H1 (cell line): ENCODE data around the gene SLC15A1. TPM values are rescaled to one million over a fixed set of nuclear protein-coding genes. Genes with fewer than 3 reads are reported as not detected.

Experiments used
- CTCF ChIA-PET: fragments of 300-600 bp; sonication (Branson Sonifier 250); formaldehyde crosslinking; loops from one replicate; lab custom pipeline; 2021; ENCODE audit not compliant: partially characterized antibody; lab: Charles Lee
- POLR2A ChIA-PET: fragments of 300-600 bp; sonication (Branson Sonifier 250); formaldehyde crosslinking; loops from one replicate; lab custom pipeline; 2021; ENCODE audit warnings: inconsistent platforms; ENCODE audit not compliant: partially characterized antibody; lab: Charles Lee
- DNase-seq, 2 experiments: peaks; one replicate each; pipeline versions ENCODE4 v3.0.0 to v3.0.0-alpha.2; 2010 to 2022; ENCODE audit warnings: low spot score in 2 of 2, low read depth in 1 of 2, mixed read lengths in 1 of 2
- FAIRE-seq: peaks from 2 replicates; lab custom pipeline; 2011; peaks lifted over from hg19 to GRCh38; lab: Jason Lieb, UNC
- H2AFZ ChIP-seq: 2 replicates; pipeline ENCODE4 v1.8.1; 2012; ENCODE audit warnings: low read length, inconsistent platforms
- H2AK5ac ChIP-seq: 2 replicates; pipeline ENCODE4 v1.6.1; 2013; ENCODE audit warnings: low read depth, low read length
- H2BK120ac ChIP-seq: replicated peaks from 2 replicates; pipeline ENCODE3; 2013; ENCODE audit warnings: low read depth, low read length, inconsistent platforms
- H2BK12ac ChIP-seq: 2 replicates; pipeline ENCODE4 v1.6.1; 2013; ENCODE audit warnings: low read depth, low read length
- H2BK15ac ChIP-seq: 2 replicates; pipeline ENCODE4 v1.6.1; 2013; ENCODE audit warnings: low read length
- H2BK20ac ChIP-seq: 2 replicates; pipeline ENCODE4 v1.6.1; 2013; ENCODE audit warnings: low read length
- H2BK5ac ChIP-seq: 2 replicates; pipeline ENCODE4 v1.6.1; 2013; ENCODE audit warnings: low read depth, low read length
- H3K14ac ChIP-seq: 2 replicates; pipeline ENCODE4 v1.6.1; 2013; ENCODE audit warnings: inconsistent platforms; ENCODE audit not compliant: insufficient read length
- H3K18ac ChIP-seq: 2 replicates; pipeline ENCODE4 v1.6.1; 2013; ENCODE audit warnings: low read length; ENCODE audit errors: extremely low read depth
- H3K23ac ChIP-seq: 2 replicates; pipeline ENCODE4 v1.6.1; 2013; ENCODE audit warnings: inconsistent platforms; ENCODE audit not compliant: insufficient read length
- H3K23me2 ChIP-seq: 2 replicates; pipeline ENCODE4 v1.6.1; 2013; ENCODE audit warnings: low read depth, low read length
- H3K27ac ChIP-seq: 2 replicates; pipeline ENCODE4 v1.6.1; 2011; ENCODE audit warnings: low read depth, low read length, inconsistent platforms
- H3K27me3 ChIP-seq, 4 experiments: replicated peaks in 1 of 4; 1 replicate in 1 of 4; 2 replicates in 3 of 4; pipeline versions ENCODE4 v1.6.1 to v1.8.1; 2011 to 2013; ENCODE audit warnings: low read length in 3 of 4, mild to moderate bottlenecking in 3 of 4, inconsistent platforms in 2 of 4, mixed read lengths in 2 of 4, moderate library complexity in 1 of 4; ENCODE audit not compliant: control insufficient read depth in 3 of 4, insufficient read depth in 3 of 4; ENCODE audit errors: extremely low read depth in 1 of 4
- H3K36me3 ChIP-seq, 4 experiments: 2 replicates each; pipeline versions ENCODE4 v1.6.1 to v1.8.1; 2011 to 2013; ENCODE audit warnings: mild to moderate bottlenecking in 4 of 4, low read length in 3 of 4, moderate library complexity in 2 of 4, control low read depth in 1 of 4, inconsistent platforms in 1 of 4; ENCODE audit not compliant: insufficient read depth in 4 of 4, control insufficient read depth in 2 of 4
- H3K4ac ChIP-seq: replicated peaks from 2 replicates; pipeline ENCODE3; 2013; ENCODE audit warnings: low read length, low read depth, mixed read lengths, inconsistent platforms; ENCODE audit not compliant: insufficient read length
- H3K4me1 ChIP-seq, 4 experiments: replicated peaks in 1 of 4; 1 replicate in 1 of 4; 2 replicates in 3 of 4; pipeline versions ENCODE4 v1.6.1 to v1.8.1; 2011 to 2013; ENCODE audit warnings: low read length in 3 of 4, inconsistent platforms in 2 of 4, mixed read lengths in 1 of 4; ENCODE audit not compliant: insufficient read depth in 4 of 4, control insufficient read depth in 3 of 4
- H3K4me2 ChIP-seq, 2 experiments: 2 replicates each; pipeline versions ENCODE4 v1.6.1 to v1.8.1; 2011 to 2013; ENCODE audit warnings: low read depth in 2 of 2, low read length in 2 of 2, control low read depth in 1 of 2, inconsistent platforms in 1 of 2, mild to moderate bottlenecking in 1 of 2; ENCODE audit not compliant: insufficient read depth in 1 of 2
- H3K4me3 ChIP-seq, 4 experiments: fragments of 200-600, 300-600 bp in 1 of 4; sonication (generic), shearing (Covaris generic), sonication (Bioruptor Twin) in 1 of 4; 2 replicates each; pipeline versions ENCODE4 v1.5.1 to v1.8.1; 2011 to 2016; ENCODE audit warnings: low read length in 4 of 4, low read depth in 3 of 4, control low read depth in 2 of 4, inconsistent platforms in 2 of 4, mild to moderate bottlenecking in 2 of 4, mixed read lengths in 1 of 4, moderate library complexity in 1 of 4; ENCODE audit not compliant: insufficient read depth in 2 of 4; ENCODE audit errors: extremely low read depth in 1 of 4
- H3K56ac ChIP-seq: replicated peaks from 2 replicates; pipeline ENCODE3; 2013; ENCODE audit warnings: low read depth, mild to moderate bottlenecking, mixed read lengths, low read length, inconsistent platforms; ENCODE audit not compliant: insufficient read length
- H3K79me1 ChIP-seq: 2 replicates; pipeline ENCODE4 v1.6.1; 2013; ENCODE audit warnings: low read depth, low read length, control low read depth
- H3K79me2 ChIP-seq, 2 experiments: 2 replicates each; pipeline versions ENCODE4 v1.6.1 to v1.8.1; 2012 to 2013; ENCODE audit warnings: low read length in 2 of 2, mild to moderate bottlenecking in 2 of 2, inconsistent platforms in 1 of 2; ENCODE audit not compliant: insufficient read depth in 2 of 2, control insufficient read depth in 1 of 2
- H3K9ac ChIP-seq, 4 experiments: replicated peaks in 1 of 4; 1 replicate in 1 of 4; 2 replicates in 3 of 4; pipeline versions ENCODE4 v1.6.1 to v1.8.1; 2011 to 2013; ENCODE audit warnings: low read depth in 3 of 4, low read length in 3 of 4, control low read depth in 2 of 4, mild to moderate bottlenecking in 2 of 4, moderate library complexity in 2 of 4, inconsistent platforms in 1 of 4; ENCODE audit errors: extremely low read depth in 1 of 4
- H3K9me3 ChIP-seq, 2 experiments: 2 replicates each; pipeline versions ENCODE4 v1.6.1 to v1.8.1; 2012 to 2013; ENCODE audit warnings: mild to moderate bottlenecking in 2 of 2, moderate library complexity in 2 of 2, control low read depth in 1 of 2, inconsistent platforms in 1 of 2, low read depth in 1 of 2, low read length in 1 of 2, mixed read lengths in 1 of 2; ENCODE audit not compliant: insufficient read depth in 2 of 2
- H4K20me1 ChIP-seq, 2 experiments: replicated peaks in 1 of 2; 2 replicates each; pipeline versions ENCODE3 to v1.8.1; 2011 to 2013; ENCODE audit warnings: inconsistent platforms in 2 of 2, low read length in 2 of 2, mild to moderate bottlenecking in 1 of 2; ENCODE audit not compliant: insufficient read depth in 2 of 2, control insufficient read depth in 1 of 2
- H4K5ac ChIP-seq: 2 replicates; pipeline ENCODE4 v1.6.1; 2013; ENCODE audit warnings: low read length, low read depth, mixed read lengths, inconsistent platforms; ENCODE audit not compliant: insufficient read length
- H4K8ac ChIP-seq: 2 replicates; pipeline ENCODE4 v1.8.0; 2013; ENCODE audit warnings: mild to moderate bottlenecking, moderate library complexity, low read length, inconsistent platforms; ENCODE audit not compliant: insufficient read depth; ENCODE audit errors: extremely low read depth
- H4K91ac ChIP-seq: replicated peaks from 2 replicates; pipeline ENCODE3; 2013; ENCODE audit warnings: low read length, mixed read lengths, inconsistent platforms; ENCODE audit not compliant: insufficient read length
- BACH1 ChIP-seq: IDR thresholded peaks from 2 replicates; pipeline ENCODE4 v1.6.1; 2012; ENCODE audit warnings: low read length, improper control_type of control experiment
- CTBP2 ChIP-seq: IDR thresholded peaks from 2 replicates; pipeline ENCODE4 v1.7.0; 2011; ENCODE audit warnings: borderline replicate concordance, mild to moderate bottlenecking, moderate library complexity, mixed read lengths, low read length; ENCODE audit not compliant: insufficient read depth, insufficient read length
- GABPA ChIP-seq: IDR thresholded peaks from 2 replicates; pipeline ENCODE4 v1.6.1; 2011; ENCODE audit warnings: mild to moderate bottlenecking, low read length, moderate library complexity, borderline replicate concordance; ENCODE audit not compliant: insufficient read depth
- PHF8 ChIP-seq: fragments of 200-600 bp; sonication (generic); conservative IDR thresholded peaks from 2 replicates; pipeline ENCODE4 v1.7.1; 2012; ENCODE audit warnings: low read depth, mild to moderate bottlenecking, inconsistent platforms, low read length, moderate library complexity
- RXRA ChIP-seq: IDR thresholded peaks from 2 replicates; pipeline ENCODE4 v1.6.1; 2011; ENCODE audit warnings: low read depth, mild to moderate bottlenecking, low read length, moderate library complexity; ENCODE audit not compliant: insufficient read depth
- ZNF274 ChIP-seq: IDR thresholded peaks from 2 replicates; pipeline ENCODE4 v1.7.0; 2012; ENCODE audit warnings: low read length, borderline replicate concordance; ENCODE audit errors: extremely low read depth
- WGBS, 2 experiments: shearing (Covaris generic) in 1 of 2; methylation state at CpG; one replicate each; pipeline versions ENCODE4 v1.1.6 to v1.1.7; 2013 to 2015; ENCODE audit warnings: low lambda C conversion rate in 2 of 2, mixed read lengths in 2 of 2, inconsistent platforms in 1 of 2, low coverage in 1 of 2, missing lambda C conversion rate in 1 of 2; ENCODE audit not compliant: insufficient replicate concordance in 2 of 2, insufficient coverage in 1 of 2, insufficient read length in 1 of 2; ENCODE audit errors: extremely low coverage in 1 of 2, missing lambda C conversion rate in 1 of 2; 5-methylcytosine and 5-hydroxymethylcytosine counted together
- polyA plus RNA-seq, 7 experiments: library from polyadenylated mRNA; depleted of rRNA in 3 of 7; stranded (reverse) in 5 of 7; unstranded in 2 of 7; fragments of >200 nt in 5 of 7; fragments of 200-250 nt in 2 of 7; gene quantifications; 1 replicate in 5 of 7; 2 replicates in 1 of 7; 4 replicates in 1 of 7; pipeline versions ENCODE4 v1.2.1 to v1.2.3, GENCODE V29; 2011 to 2013; ENCODE audit warnings: missing spikeins in 2 of 7, mixed read lengths in 2 of 7
- total RNA-seq: library from RNA; stranded (reverse); fragmentation: NEBNext Ultra II Directional; extraction: Animal tissue kit (Norgen Biotek cat#: 25700); gene quantifications from 2 replicates; pipeline ENCODE4 v1.2.1, GENCODE V29; 2021

Gene SLC15A1
- total and polyA plus RNA-seq, 2 of the 8 experiments (the other 6 are each of a cell fraction or from before 2014, with no cell fraction given), result 1.3 to 2.4 TPM

- H3K18ac ChIP-seq, result no peak overlapping the region
- H2BK20ac ChIP-seq, result no peak overlapping the region
- H3K27me3 ChIP-seq, result peaks cover 0 to 23% (median 16%) of the 10 kb centered on the region in 4 experiments; a peak in 6 of 7 replicates
- H4K5ac ChIP-seq, result no peak overlapping the region
- H3K4me3 ChIP-seq, result no peak overlapping the region
- no peak overlapping the region for H2BK5ac ChIP-seq
- H2BK12ac ChIP-seq, result no peak overlapping the region
- no peak overlapping the region for H3K4ac ChIP-seq
- no peaks in the 10 kb centered on the region for H3K79me2 ChIP-seq
- no peak overlapping the region for H2BK15ac ChIP-seq
- WGBS, 2 experiments, result 63% methylated on average over 3 of the region's 3 CpGs; no CpG with 5 or more reads in 1 of the 2 experiments
- no peak overlapping the region for H3K14ac ChIP-seq
- H3K36me3 ChIP-seq, result no peaks in the 10 kb centered on the region
- no peak overlapping the region for H3K4me2 ChIP-seq
- FAIRE-seq (no peak), DNase-seq (no peak)
- no peak overlapping the region for H2BK120ac ChIP-seq
- ChIA-PET POLR2A (no interaction called here), CTCF (interaction anchor here (1.0 to 1.2 kb wide), 2 partner anchors 76 to 78 kb away, joined by 3 read pairs; no protein-coding TSS in a partner anchor)
- H4K20me1 ChIP-seq, result no peaks in the 10 kb centered on the region
- H3K9me3 ChIP-seq, result no peaks in the 10 kb centered on the region
- no peaks in the 10 kb centered on the region for H3K79me1 ChIP-seq
- peaks cover 0 to 10% (median 6%) of the 10 kb centered on the region in 4 experiments; a peak in 4 of 7 replicates for H3K4me1 ChIP-seq
- H2AK5ac ChIP-seq, result no peak overlapping the region
- no peak overlapping the region for H4K91ac ChIP-seq
- no peak overlapping the region for H3K23ac ChIP-seq
- H3K9ac ChIP-seq, result no peak overlapping the region
- no peak overlapping the region for H3K56ac ChIP-seq
- no peak overlapping the region for H2AFZ ChIP-seq
- no peak overlapping the region for H4K8ac ChIP-seq
- peaks cover 13% of the 10 kb centered on the region; the same call in 1 of the 2 replicates for H3K23me2 ChIP-seq
- no peak overlapping the region for H3K27ac ChIP-seq
- no peak for TF ChIP-seq ZNF274
- no peak for TF ChIP-seq CTBP2
- TF ChIP-seq RXRA, result no peak
- TF ChIP-seq PHF8, result no peak
- TF ChIP-seq BACH1, result no peak
- TF ChIP-seq GABPA, result no peak
Measured at GRCh38 chr13:98749501-98749900, 3.0 kb downstream of the SLC15A1 start.
